Stomach (tissue), 4 donors: ENCODE measurements around the gene CGAS.

ENCODE experiments used
- CTCF ChIP-seq, 7 experiments: fragments of 450-650 bp in 4 of 7; fragments of 200-600 bp in 3 of 7; sonication (generic) in 3 of 7; IDR thresholded peaks; one replicate each; pipeline ENCODE4 v1.5.1; 2016 to 2019; ENCODE audit warnings: antibody characterized with exemption in 7 of 7, control low read depth in 2 of 7, mild to moderate bottlenecking in 1 of 7
- POLR2AphosphoS5 ChIP-seq, 3 donors: sonication (generic); formaldehyde crosslinking; IDR thresholded peaks; one replicate each; pipeline ENCODE4 v1.6.1; 2016; ENCODE audit warnings: antibody characterized with exemption in 3 of 3

GRCh38 chr6:73476723-73477122 is 24.6 kb upstream of the CGAS start:
- TF ChIP-seq POLR2AphosphoS5 (IDR thresholded peaks at IDR 0.05) (no peak), CTCF (IDR thresholded peaks at IDR 0.05) (no peak)
